Loucy (cell line): Measurements from ENCODE around the gene LNPEP.

Experiments used
- EZH2phosphoT487 ChIP-seq: fragments of 200-600 bp; IDR thresholded peaks from 2 replicates; pipeline ENCODE4 v1.6.1; 2018; ENCODE audit warnings: antibody characterized with exemption, mild to moderate bottlenecking, moderate library complexity, borderline replicate concordance
- TF ChIP-seq, protein P1 (sequence below): fragments of 200-600 bp; sonication (generic); conservative IDR thresholded peaks from 2 replicates; pipeline ENCODE4 v1.5.1; 2014; ENCODE audit warnings: mild to moderate bottlenecking, antibody characterized with exemption, low read length

DNA sequence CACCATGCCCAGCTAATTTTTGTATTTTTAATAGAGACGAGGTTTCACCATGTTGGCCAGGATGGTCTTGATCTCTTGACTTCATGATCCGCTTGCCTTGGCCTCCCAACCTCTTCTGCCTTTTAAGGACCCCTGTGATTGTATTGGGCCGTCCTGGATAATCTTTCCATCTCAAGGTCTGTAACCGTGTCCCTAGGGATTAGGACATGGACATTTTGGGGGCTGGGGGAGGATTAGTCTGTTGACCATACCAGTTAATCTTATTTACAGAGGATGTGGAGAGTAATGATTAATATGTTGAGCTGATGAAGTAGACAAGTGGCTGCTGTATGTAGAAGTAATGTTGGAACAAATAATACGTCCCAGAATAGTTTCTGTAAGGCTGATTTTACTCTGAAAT, 23.1 kb downstream of the LNPEP start:
- TF ChIP-seq, protein P1, sequence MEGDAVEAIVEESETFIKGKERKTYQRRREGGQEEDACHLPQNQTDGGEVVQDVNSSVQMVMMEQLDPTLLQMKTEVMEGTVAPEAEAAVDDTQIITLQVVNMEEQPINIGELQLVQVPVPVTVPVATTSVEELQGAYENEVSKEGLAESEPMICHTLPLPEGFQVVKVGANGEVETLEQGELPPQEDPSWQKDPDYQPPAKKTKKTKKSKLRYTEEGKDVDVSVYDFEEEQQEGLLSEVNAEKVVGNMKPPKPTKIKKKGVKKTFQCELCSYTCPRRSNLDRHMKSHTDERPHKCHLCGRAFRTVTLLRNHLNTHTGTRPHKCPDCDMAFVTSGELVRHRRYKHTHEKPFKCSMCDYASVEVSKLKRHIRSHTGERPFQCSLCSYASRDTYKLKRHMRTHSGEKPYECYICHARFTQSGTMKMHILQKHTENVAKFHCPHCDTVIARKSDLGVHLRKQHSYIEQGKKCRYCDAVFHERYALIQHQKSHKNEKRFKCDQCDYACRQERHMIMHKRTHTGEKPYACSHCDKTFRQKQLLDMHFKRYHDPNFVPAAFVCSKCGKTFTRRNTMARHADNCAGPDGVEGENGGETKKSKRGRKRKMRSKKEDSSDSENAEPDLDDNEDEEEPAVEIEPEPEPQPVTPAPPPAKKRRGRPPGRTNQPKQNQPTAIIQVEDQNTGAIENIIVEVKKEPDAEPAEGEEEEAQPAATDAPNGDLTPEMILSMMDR, result no peak
- no peak for TF ChIP-seq EZH2phosphoT487
